Measurements from ENCODE around the gene FGD4. TPM values are rescaled to one million over a fixed set of nuclear protein-coding genes. Genes with fewer than 3 reads are reported as not detected.

The FGD4 gene
- total and polyA plus RNA-seq, 2 of the 4 experiments (the other 2 are of a cell fraction) = 2.1 to 8.8 TPM

GRCh38 chr12:32454866-32455265, 55.5 kb downstream of the FGD4 start:
- Histone ChIP-seq H2BK20ac (ENCODE audit: low read depth, low read length) (no peak overlapping the region), H3K4me1 (ENCODE audit: control insufficient read depth, insufficient read depth, low read length) (peaks cover 4% of the 10 kb centered on the region; the same call in 1 of the 2 replicates), H3K14ac (replicated peaks; ENCODE audit: low read depth, low read length) (no peak overlapping the region), H2AK9ac (replicated peaks; ENCODE audit: low read depth, low read length, poor library complexity) (no peak overlapping the region), H3K27me3 (ENCODE audit: control insufficient read depth, insufficient read depth, low read length) (no peaks in the 10 kb centered on the region), H3K4ac (ENCODE audit: low read depth, low read length) (no peak overlapping the region), H4K8ac (ENCODE audit: low read depth in 2 of 2, low read length in 2 of 2) (no peak overlapping the region), H3K9me1 (ENCODE audit: insufficient read depth, low read length) (no peaks in the 10 kb centered on the region), H2BK15ac (ENCODE audit: low read depth, low read length) (no peak overlapping the region), H4K5ac (ENCODE audit: low read depth, low read length) (no peak overlapping the region), H2AK5ac (ENCODE audit: low read depth, low read length) (no peak overlapping the region), H2AFZ (replicated peaks; ENCODE audit: low read length, poor library complexity) (no peak overlapping the region), H3K27ac (ENCODE audit: insufficient read depth, low read length) (no peak overlapping the region), H2BK5ac (ENCODE audit: low read depth, low read length, poor library complexity, severe bottlenecking) (no peak overlapping the region), H3K4me2 (ENCODE audit: low read depth, low read length) (no peak overlapping the region), H2BK120ac (ENCODE audit: low read depth, low read length) (no peak overlapping the region), H3K23ac (ENCODE audit: low read depth, low read length) (no peak overlapping the region), H3K4me3 (ENCODE audit: insufficient read depth, low read depth, low read length) (no peak overlapping the region), H4K20me1 (ENCODE audit: insufficient read depth, low read length) (no peaks in the 10 kb centered on the region), H3K79me1 (ENCODE audit: low read depth in 1 of 2, low read length in 2 of 2) (no peaks in the 10 kb centered on the region), H3K9me3 (ENCODE audit: control insufficient read depth, insufficient read depth, low read length) (no peaks in the 10 kb centered on the region), H3K9ac (ENCODE audit: low read depth, low read length) (no peak overlapping the region), H3K56ac (ENCODE audit: extremely low read depth, insufficient read depth, low read length) (no peak overlapping the region), H3K36me3 (ENCODE audit: control insufficient read depth, insufficient read depth, low read length) (no peaks in the 10 kb centered on the region), H3K18ac (ENCODE audit: low read depth, low read length) (peak overlapping the region; percentile 59; the same call in 1 of the 2 replicates), H4K91ac (ENCODE audit: insufficient read depth, low read depth, low read length) (no peak overlapping the region)
- ChIA-PET POLR2A (ENCODE audit: unreplicated experiment) (no interaction called here), CTCF (interaction anchor here (1.2 to 3.3 kb wide), 5 partner anchors 12 to 217 kb away, joined by 3 to 14 read pairs (median 3); no protein-coding TSS in a partner anchor)
- no CpG with 5 or more reads among the region's 1 CpG for WGBS, 2 experiments (ENCODE audit: extremely low coverage in 2 of 2, insufficient read length in 1 of 2)
- TF ChIP-seq USF2 (IDR thresholded peaks at IDR 0.05; ENCODE audit: low read depth, low read length) (no peak), FOS (IDR thresholded peaks at IDR 0.05; ENCODE audit: low read depth, low read length) (no peak), RAD21 (IDR thresholded peaks at IDR 0.05; ENCODE audit: low read length) (no peak), CHD1 (IDR thresholded peaks at IDR 0.05; ENCODE audit: low read depth, low read length) (no peak), BHLHE40 (IDR thresholded peaks at IDR 0.05; ENCODE audit: low read depth, low read length) (no peak), RFX5 (IDR thresholded peaks at IDR 0.05; ENCODE audit: low read depth, low read length) (no peak), CTCF (conservative IDR thresholded peaks at IDR 0.05; ENCODE audit: low read depth, low read length) (no peak), RCOR1 (IDR thresholded peaks at IDR 0.05; ENCODE audit: insufficient replicate concordance, low read length) (no peak), MXI1 (IDR thresholded peaks at IDR 0.05; ENCODE audit: borderline replicate concordance, low read depth, low read length) (no peak), POLR2A (IDR thresholded peaks at IDR 0.05; ENCODE audit: low read depth, low read length) (no peak), MAZ (IDR thresholded peaks at IDR 0.05; ENCODE audit: borderline replicate concordance, low read depth, low read length) (no peak), CEBPB (IDR thresholded peaks at IDR 0.05; ENCODE audit: low read depth, low read length) (no peak), ELK1 (IDR thresholded peaks at IDR 0.05; ENCODE audit: borderline replicate concordance, low read depth, low read length) (no peak), SMC3 (IDR thresholded peaks at IDR 0.05; ENCODE audit: low read depth, low read length) (no peak), MAFK (IDR thresholded peaks at IDR 0.05; ENCODE audit: low read depth, low read length) (no peak), NFE2L2 (IDR thresholded peaks at IDR 0.05; ENCODE audit: low read depth, low read length) (no peak)
- in situ Hi-C loops (cut with MboI; ENCODE audit: low sequenced_read_pairs) (loop anchor here (5.0 to 25.0 kb wide), 2 partner anchors 202 to 1557 kb away; partner anchors contain the start of gene ALG10), intact Hi-C loops (cut with micrococcal nuclease) (loop anchor here (1.0 to 10.0 kb wide), 7 partner anchors 80 to 1567 kb away; partner anchors contain the start of genes ALG10 and ETFBKMT), dilution Hi-C loops (cut with HindIII; ENCODE audit: low sequenced_read_pairs, unreplicated experiment) (no loop called here)
- BruUV-seq (replicated peaks) = no TSS peak
- ATAC-seq (ENCODE audit: low read depth) (no peak), DNase-seq (no peak)

Data from IMR-90 (cell line).